Measurements from ENCODE around the gene ZNF865.

The ZNF865 gene

DNA sequence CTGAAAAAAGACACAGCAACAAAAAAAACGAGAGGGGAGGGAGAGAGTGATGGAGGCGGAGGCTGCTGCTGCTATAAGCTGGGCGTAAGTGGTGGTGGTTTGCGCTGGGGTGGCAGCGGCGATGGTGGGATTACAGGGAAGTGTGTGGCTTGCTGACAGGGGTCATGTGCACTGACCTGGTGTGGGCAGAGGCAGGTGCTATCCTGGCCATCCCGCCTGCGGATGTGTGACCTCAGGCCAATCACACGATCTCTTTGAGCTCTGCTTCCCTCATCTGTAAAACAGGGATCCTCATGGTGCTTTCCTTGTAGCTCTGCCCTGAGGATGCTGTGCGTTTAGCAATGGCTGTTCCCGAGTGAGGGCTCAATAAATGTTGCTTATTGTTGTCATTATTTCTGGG is 32.1 kb downstream of the ZNF865 start:
- peaks cover 24 to 39% of the 10 kb centered on the region in 2 donors for H3K4me1 ChIP-seq (ENCODE audit: control insufficient read depth in 1 of 2, insufficient read depth in 2 of 2, low read length in 2 of 2)
- H3K27ac ChIP-seq (ENCODE audit: low read depth, low read length), result no peak overlapping the region
- no peaks in the 10 kb centered on the region for H3K9me3 ChIP-seq (ENCODE audit: control insufficient read depth in 1 of 2, low read length in 2 of 2)
- no peak overlapping the region for H3K4me3 ChIP-seq (ENCODE audit: low read depth in 1 of 2, low read length in 2 of 2)
- H3K36me3 ChIP-seq (ENCODE audit: control insufficient read depth in 1 of 2, insufficient read depth in 2 of 2, low read length in 2 of 2), result no peaks in the 10 kb centered on the region
- H3K9ac ChIP-seq (ENCODE audit: low read depth in 1 of 2, low read length in 2 of 2), result no peak overlapping the region
- no peaks in the 10 kb centered on the region for H3K27me3 ChIP-seq (ENCODE audit: control insufficient read depth in 1 of 2, insufficient read depth in 2 of 2, low read length in 2 of 2)

DNA sequence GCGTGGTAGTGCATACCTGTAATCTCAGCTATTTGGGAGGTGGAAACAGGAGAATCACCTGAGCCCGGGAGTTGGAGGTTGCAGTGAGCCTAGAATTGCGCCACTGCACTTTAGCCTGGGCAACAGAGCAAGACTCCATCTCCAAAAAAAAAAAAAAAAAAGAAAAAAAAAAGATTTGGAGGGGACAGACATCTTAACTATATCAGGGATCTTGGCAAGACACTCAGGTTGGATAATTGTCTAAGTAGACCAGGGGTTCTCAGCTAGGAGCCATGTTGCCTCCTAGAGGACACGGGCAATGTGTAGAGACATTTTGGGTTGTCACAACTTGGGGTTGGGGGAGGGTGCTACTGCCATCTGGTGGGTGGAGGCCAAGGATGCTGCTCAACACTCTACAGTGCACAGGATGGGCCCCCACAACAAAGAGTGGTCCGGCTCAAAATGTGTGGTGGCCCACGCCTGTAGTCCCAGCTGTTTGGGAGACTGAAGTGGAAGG is 33.5 kb downstream of the ZNF865 start:
- no peaks in the 10 kb centered on the region for H3K9me3 ChIP-seq (ENCODE audit: control insufficient read depth in 1 of 2, low read length in 2 of 2)
- H3K4me1 ChIP-seq (ENCODE audit: control insufficient read depth in 1 of 2, insufficient read depth in 2 of 2, low read length in 2 of 2), result peaks cover 28 to 46% of the 10 kb centered on the region in 2 donors
- H3K27me3 ChIP-seq (ENCODE audit: control insufficient read depth in 1 of 2, insufficient read depth in 2 of 2, low read length in 2 of 2), result no peaks in the 10 kb centered on the region
- H3K9ac ChIP-seq (ENCODE audit: low read depth in 1 of 2, low read length in 2 of 2), result no peak overlapping the region
- no peaks in the 10 kb centered on the region for H3K36me3 ChIP-seq (ENCODE audit: control insufficient read depth in 1 of 2, insufficient read depth in 2 of 2, low read length in 2 of 2)
- no peak overlapping the region for H3K27ac ChIP-seq (ENCODE audit: low read depth, low read length)
- H3K4me3 ChIP-seq (ENCODE audit: low read depth in 1 of 2, low read length in 2 of 2), result no peak overlapping the region

DNA sequence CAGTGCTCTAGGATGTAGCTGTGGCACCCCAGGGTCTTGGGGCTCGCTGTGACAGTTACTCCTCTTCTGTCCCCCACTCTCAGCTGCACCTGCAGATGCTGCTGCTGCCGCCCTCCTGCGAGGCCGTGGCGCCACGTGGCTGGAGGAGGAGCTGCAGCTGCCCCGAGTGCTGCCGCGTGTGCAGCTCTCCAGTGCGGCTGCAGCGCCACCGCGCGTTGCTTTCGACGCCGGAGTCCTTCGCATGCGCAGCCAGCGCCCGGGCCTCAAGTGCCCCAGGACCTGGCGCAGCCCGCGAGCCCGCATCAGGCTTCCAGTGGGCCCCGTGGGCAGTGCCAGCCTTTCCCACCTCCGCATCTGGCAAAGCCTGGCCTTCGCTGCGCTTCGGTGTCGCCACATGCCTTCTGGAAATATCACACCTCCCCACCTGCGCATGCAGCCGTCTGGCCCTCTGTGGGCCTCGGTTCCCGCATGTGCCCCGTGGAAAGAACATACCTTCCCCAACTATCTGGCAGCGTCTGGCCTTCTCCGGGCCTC is 34.7 kb downstream of the ZNF865 start:
- Histone ChIP-seq H3K9ac (ENCODE audit: low read depth in 1 of 2, low read length in 2 of 2) (peak overlapping the region; percentile 48 to 77), H3K27ac (ENCODE audit: low read depth, low read length) (no peak overlapping the region), H3K27me3 (ENCODE audit: control insufficient read depth in 1 of 2, insufficient read depth in 2 of 2, low read length in 2 of 2) (no peaks in the 10 kb centered on the region), H3K4me1 (ENCODE audit: control insufficient read depth in 1 of 2, insufficient read depth in 2 of 2, low read length in 2 of 2) (peaks cover 36 to 58% of the 10 kb centered on the region in 2 donors), H3K9me3 (ENCODE audit: control insufficient read depth in 1 of 2, low read length in 2 of 2) (no peaks in the 10 kb centered on the region), H3K36me3 (ENCODE audit: control insufficient read depth in 1 of 2, insufficient read depth in 2 of 2, low read length in 2 of 2) (peaks cover 6 to 7% of the 10 kb centered on the region in 2 donors), H3K4me3 (ENCODE audit: low read depth in 1 of 2, low read length in 2 of 2) (peak overlapping the region; percentile 65 to 78)

DNA sequence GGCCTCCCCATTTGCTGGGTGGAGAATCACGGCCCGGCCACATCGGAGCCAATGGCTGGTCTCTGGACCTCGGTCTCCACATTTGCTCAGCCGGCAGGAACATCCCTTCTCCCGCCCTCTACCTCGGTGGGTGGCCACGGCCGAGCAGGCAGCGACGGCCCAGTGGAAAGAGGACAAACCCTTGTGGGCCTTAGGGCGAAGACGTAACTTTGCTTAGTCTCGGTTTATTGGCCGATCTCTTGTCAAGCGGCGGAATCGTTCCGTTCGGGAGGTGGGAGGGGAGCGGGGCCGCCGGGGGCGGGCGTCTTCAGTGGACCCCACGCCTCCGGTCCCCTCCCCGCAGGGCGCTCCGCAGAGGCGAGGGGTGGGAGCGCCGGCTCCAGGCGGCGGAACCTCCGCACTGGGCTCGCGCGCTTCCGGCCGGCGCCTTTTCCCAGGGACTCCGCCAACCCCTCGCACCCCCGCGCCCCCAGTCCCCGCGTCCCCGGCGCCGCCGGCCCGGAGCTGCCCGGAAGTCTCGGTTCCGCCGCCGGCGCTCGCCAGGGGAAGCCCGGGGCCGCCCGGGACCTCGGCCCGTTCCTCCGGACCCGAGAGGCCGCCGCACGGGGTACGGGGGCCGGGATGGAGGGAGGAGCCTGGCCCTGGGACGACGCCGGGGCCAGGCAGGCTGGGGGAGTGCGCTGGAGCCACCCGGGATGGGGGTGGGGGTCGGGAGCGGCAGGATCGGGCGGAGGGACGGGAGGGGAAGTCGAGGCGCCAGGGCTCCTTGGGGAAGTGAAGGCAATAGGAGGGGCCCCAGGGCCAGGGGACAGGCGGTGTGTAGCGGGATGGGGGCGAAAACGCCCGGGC is 35.4 kb downstream of the ZNF865 start, which contains the start of gene ZNF580:
ZNF580 (plus strand) TSS at position 426 of the 849 bp plus-strand sequence. CDS start 1,507 bp downstream, outside the sequence.
- H3K36me3 ChIP-seq (ENCODE audit: control insufficient read depth in 1 of 2, insufficient read depth in 2 of 2, low read length in 2 of 2), result peaks cover 9 to 14% of the 10 kb centered on the region in 2 donors
- no peaks in the 10 kb centered on the region for H3K27me3 ChIP-seq (ENCODE audit: control insufficient read depth in 1 of 2, insufficient read depth in 2 of 2, low read length in 2 of 2)
- H3K9me3 ChIP-seq (ENCODE audit: control insufficient read depth in 1 of 2, low read length in 2 of 2), result no peaks in the 10 kb centered on the region
- peak within 1 kb of the TSS; percentile 65 to 78 for H3K4me3 ChIP-seq (ENCODE audit: low read depth in 1 of 2, low read length in 2 of 2)
- peak within 1 kb of the TSS; percentile 57 to 77 for H3K9ac ChIP-seq (ENCODE audit: low read depth in 1 of 2, low read length in 2 of 2)
- peak within 1 kb of the TSS; percentile 67 for H3K27ac ChIP-seq (ENCODE audit: low read depth, low read length)
- H3K4me1 ChIP-seq (ENCODE audit: control insufficient read depth in 1 of 2, insufficient read depth in 2 of 2, low read length in 2 of 2), result peaks cover 33 to 52% of the 10 kb centered on the region in 2 donors

DNA sequence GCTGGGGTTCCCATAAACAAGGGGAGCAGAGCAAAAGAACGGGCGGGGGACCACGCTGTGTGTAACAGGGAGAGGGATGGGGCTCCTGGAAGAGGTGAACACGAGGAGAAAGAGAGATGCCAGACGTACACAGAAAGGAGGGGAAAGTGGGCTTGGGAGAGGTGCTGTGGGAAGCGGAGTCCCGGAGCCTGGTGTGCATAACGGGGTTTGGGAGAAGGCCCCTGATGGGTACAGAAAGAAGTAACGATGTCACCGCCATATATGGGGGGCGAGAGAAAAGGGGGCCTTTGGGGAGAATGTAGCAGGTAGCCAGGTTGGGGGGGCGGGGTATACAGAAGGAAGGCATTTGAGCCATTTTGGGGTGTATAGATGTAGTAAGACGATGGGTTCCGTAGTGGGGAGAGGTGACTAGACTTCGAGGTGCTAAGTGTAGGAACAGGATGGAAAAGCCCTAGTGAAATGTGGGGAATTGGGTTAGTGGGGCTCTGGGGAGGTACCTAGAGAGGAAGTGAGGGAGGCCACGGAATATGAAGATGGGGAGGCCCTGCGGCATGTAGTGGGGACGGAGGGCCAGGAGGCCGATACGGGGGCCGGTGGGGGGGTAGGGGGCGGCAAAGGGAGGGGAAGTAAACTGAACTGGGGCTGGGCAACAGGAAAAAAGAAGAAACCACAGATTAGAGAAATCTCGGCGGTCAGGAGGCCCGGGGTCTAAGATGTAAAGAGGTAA is 36.1 kb downstream of the ZNF865 start:
- H3K27ac ChIP-seq (ENCODE audit: low read depth, low read length), result peak overlapping the region; percentile 60
- H3K36me3 ChIP-seq (ENCODE audit: control insufficient read depth in 1 of 2, insufficient read depth in 2 of 2, low read length in 2 of 2), result peaks cover 9 to 14% of the 10 kb centered on the region in 2 donors
- H3K9me3 ChIP-seq (ENCODE audit: control insufficient read depth in 1 of 2, low read length in 2 of 2), result no peaks in the 10 kb centered on the region
- peaks cover 25 to 44% of the 10 kb centered on the region in 2 donors for H3K4me1 ChIP-seq (ENCODE audit: control insufficient read depth in 1 of 2, insufficient read depth in 2 of 2, low read length in 2 of 2)
- peak overlapping the region; percentile 57 to 67 for H3K9ac ChIP-seq (ENCODE audit: low read depth in 1 of 2, low read length in 2 of 2)
- peak overlapping the region; percentile 65 to 91 for H3K4me3 ChIP-seq (ENCODE audit: low read depth in 1 of 2, low read length in 2 of 2)
- H3K27me3 ChIP-seq (ENCODE audit: control insufficient read depth in 1 of 2, insufficient read depth in 2 of 2, low read length in 2 of 2), result no peaks in the 10 kb centered on the region

DNA sequence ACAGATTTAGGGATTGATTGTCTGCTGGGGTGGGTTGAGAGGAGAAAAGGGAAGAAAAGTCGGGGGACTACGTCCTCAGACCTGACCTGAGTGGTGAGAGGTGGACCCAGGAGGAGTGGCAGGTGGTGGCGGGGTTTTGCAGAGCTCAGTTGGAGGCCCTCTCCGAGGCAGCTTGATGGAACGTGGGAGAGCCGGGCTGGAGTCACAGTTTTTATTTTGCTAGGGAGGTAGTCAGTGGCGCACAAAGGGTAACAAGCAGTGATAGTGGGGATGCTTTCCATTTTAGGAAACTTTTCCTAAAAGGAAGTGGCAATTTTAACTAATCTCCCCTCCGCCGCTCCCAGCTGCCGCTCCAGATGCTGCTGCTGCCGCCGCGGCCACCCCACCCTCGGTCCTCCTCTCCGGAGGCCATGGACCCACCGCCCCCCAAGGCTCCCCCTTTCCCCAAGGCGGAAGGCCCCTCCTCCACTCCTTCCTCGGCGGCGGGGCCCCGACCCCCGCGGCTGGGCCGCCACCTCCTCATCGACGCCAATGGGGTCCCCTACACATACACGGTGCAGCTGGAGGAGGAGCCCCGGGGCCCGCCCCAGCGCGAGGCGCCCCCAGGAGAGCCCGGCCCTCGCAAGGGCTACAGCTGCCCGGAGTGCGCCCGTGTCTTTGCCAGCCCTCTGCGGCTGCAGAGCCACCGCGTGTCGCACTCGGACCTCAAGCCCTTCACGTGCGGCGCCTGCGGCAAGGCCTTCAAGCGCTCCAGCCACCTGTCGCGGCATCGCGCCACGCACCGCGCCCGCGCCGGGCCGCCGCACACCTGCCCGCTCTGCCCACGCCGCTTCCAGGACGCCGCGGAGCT is 36.9 kb downstream of the ZNF865 start:
- peaks cover 9 to 14% of the 10 kb centered on the region in 2 donors for H3K36me3 ChIP-seq (ENCODE audit: control insufficient read depth in 1 of 2, insufficient read depth in 2 of 2, low read length in 2 of 2)
- peak overlapping the region; percentile 65 to 91 for H3K4me3 ChIP-seq (ENCODE audit: low read depth in 1 of 2, low read length in 2 of 2)
- peak overlapping the region; percentile 57 to 64 for H3K9ac ChIP-seq (ENCODE audit: low read depth in 1 of 2, low read length in 2 of 2)
- H3K27me3 ChIP-seq (ENCODE audit: control insufficient read depth in 1 of 2, insufficient read depth in 2 of 2, low read length in 2 of 2), result no peaks in the 10 kb centered on the region
- H3K9me3 ChIP-seq (ENCODE audit: control insufficient read depth in 1 of 2, low read length in 2 of 2), result no peaks in the 10 kb centered on the region
- H3K27ac ChIP-seq (ENCODE audit: low read depth, low read length), result peak overlapping the region; percentile 23
- H3K4me1 ChIP-seq (ENCODE audit: control insufficient read depth in 1 of 2, insufficient read depth in 2 of 2, low read length in 2 of 2), result peaks cover 27 to 46% of the 10 kb centered on the region in 2 donors

DNA sequence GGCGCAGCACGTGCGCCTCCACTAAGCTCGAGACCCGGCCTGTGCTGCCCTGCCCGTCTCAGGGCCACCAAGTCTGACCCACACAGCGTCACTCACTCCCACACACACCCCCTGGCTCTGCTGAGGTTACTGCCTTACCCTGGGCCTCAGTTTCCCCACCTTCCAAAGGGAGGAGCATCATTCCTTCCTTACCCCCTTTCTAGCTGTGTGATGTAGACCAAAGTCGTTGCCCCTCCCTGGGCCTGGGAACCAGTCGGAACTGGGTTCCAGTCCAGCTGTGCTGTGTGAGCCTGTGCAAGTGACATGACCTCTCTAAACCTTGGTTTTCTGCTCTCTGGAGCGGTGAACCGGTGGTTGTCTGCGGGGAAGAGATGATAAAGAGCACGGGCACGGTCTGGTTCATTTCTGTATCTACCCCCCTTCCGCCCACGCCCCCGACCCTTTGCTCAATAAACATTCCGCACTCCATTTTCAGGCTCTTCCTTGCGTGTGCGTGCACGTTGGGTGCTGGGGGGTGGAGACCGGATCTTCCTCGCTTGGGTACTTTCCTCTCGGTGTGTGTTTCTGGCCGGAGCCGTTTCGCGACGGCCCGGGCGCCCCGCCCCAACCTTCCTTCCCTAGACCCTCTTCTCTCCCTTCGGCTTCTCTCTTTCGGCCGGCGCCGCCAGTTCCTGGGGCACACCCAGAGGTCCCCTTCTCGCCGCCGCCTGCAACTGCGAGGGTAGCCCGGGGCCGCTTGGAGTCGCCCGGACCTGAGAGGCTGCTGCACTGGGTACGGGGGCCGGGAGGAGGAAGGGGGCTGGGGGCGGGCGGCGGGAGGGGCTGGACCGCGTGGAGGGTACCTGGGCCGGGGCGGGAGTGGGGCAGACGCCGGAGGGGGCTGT is 37.8 kb downstream of the ZNF865 start, which contains the start of gene ZNF581:
ZNF581 (plus strand) TSS at position 647 of the 884 bp plus-strand sequence. CDS start 923 bp downstream, outside the sequence.
- peak within 1 kb of the TSS; percentile 65 to 91 for H3K4me3 ChIP-seq (ENCODE audit: low read depth in 1 of 2, low read length in 2 of 2)
- peak within 1 kb of the TSS; percentile 23 for H3K27ac ChIP-seq (ENCODE audit: low read depth, low read length)
- H3K9me3 ChIP-seq (ENCODE audit: control insufficient read depth in 1 of 2, low read length in 2 of 2), result no peaks in the 10 kb centered on the region
- peaks cover 9 to 14% of the 10 kb centered on the region in 2 donors for H3K36me3 ChIP-seq (ENCODE audit: control insufficient read depth in 1 of 2, insufficient read depth in 2 of 2, low read length in 2 of 2)
- H3K4me1 ChIP-seq (ENCODE audit: control insufficient read depth in 1 of 2, insufficient read depth in 2 of 2, low read length in 2 of 2), result peaks cover 32 to 49% of the 10 kb centered on the region in 2 donors
- H3K27me3 ChIP-seq (ENCODE audit: control insufficient read depth in 1 of 2, insufficient read depth in 2 of 2, low read length in 2 of 2), result no peaks in the 10 kb centered on the region
- H3K9ac ChIP-seq (ENCODE audit: low read depth in 1 of 2, low read length in 2 of 2), result peak within 1 kb of the TSS; percentile 62 to 81

DNA sequence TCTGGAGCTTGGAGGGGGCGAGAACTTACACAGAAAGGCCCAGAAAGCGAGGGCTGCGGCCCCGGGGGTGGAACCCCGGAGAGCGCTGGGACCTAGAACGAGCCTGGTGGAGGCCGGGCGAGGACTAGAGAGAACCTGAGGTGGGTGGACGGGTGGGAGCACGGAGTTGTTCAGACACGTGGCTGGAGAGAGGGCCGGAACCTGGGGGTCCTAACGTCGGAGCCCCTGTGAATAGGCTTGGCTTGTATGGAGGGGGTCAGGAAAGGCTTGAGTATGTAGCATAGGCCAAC is 38.4 kb downstream of the ZNF865 start:
- H3K36me3 ChIP-seq (ENCODE audit: control insufficient read depth in 1 of 2, insufficient read depth in 2 of 2, low read length in 2 of 2), result peaks cover 9 to 14% of the 10 kb centered on the region in 2 donors
- peak overlapping the region; percentile 65 to 91 for H3K4me3 ChIP-seq (ENCODE audit: low read depth in 1 of 2, low read length in 2 of 2)
- no peaks in the 10 kb centered on the region for H3K9me3 ChIP-seq (ENCODE audit: control insufficient read depth in 1 of 2, low read length in 2 of 2)
- H3K27me3 ChIP-seq (ENCODE audit: control insufficient read depth in 1 of 2, insufficient read depth in 2 of 2, low read length in 2 of 2), result no peaks in the 10 kb centered on the region
- H3K4me1 ChIP-seq (ENCODE audit: control insufficient read depth in 1 of 2, insufficient read depth in 2 of 2, low read length in 2 of 2), result peaks cover 32 to 53% of the 10 kb centered on the region in 2 donors
- H3K9ac ChIP-seq (ENCODE audit: low read depth in 1 of 2, low read length in 2 of 2), result peak overlapping the region; percentile 62 to 81
- no peak overlapping the region for H3K27ac ChIP-seq (ENCODE audit: low read depth, low read length)
